Measurements from ENCODE around the gene DCAF4.
A peak's percentile ranks its signal among the peaks of the same experiment; 100 is the strongest.

DCAF4 gene

GRCh38 chr14:72924337-72924736 lies 1.9 kb upstream of the DCAF4 start:
- Histone ChIP-seq H3K36me3 (ENCODE audit: insufficient read depth, low read length) (no peaks in the 10 kb centered on the region), H3K4me2 (ENCODE audit: low read depth, low read length, poor library complexity, severe bottlenecking) (no peak overlapping the region), H3F3A (ENCODE audit: low read depth) (no peaks in the 10 kb centered on the region), H3K4me1 (ENCODE audit: insufficient read depth, low read length, poor library complexity, severe bottlenecking) (peaks cover 6% of the 10 kb centered on the region), H3K9ac (ENCODE audit: low read depth, low read length, poor library complexity, severe bottlenecking) (no peak overlapping the region), H3K79me2 (ENCODE audit: insufficient read depth, low read length) (no peaks in the 10 kb centered on the region), H3K27me3 (ENCODE audit: insufficient read depth, low read length, poor library complexity, severe bottlenecking) (no peaks in the 10 kb centered on the region), H3K9me2 (replicated peaks; ENCODE audit: low read depth, low read length) (no peaks in the 10 kb centered on the region), H3K4me3 (ENCODE audit: low read length, poor library complexity, severe bottlenecking) (no peak overlapping the region), H4K20me1 (ENCODE audit: insufficient read depth, low read length, poor library complexity, severe bottlenecking) (no peaks in the 10 kb centered on the region), H2AFZ (ENCODE audit: low read length) (peak overlapping the region; percentile 26; the same call in 1 of the 2 replicates), H3K9me3 (ENCODE audit: insufficient read depth, low read depth, low read length) (no peaks in the 10 kb centered on the region)
- TF ChIP-seq EZH2phosphoT487 (IDR thresholded peaks at IDR 0.05; ENCODE audit: borderline replicate concordance) (no peak), CTCF (conservative IDR thresholded peaks at IDR 0.05; ENCODE audit: low read length) (no peak)

GRCh38 chr14:72925171-72925759 lies 999 bp upstream of the DCAF4 start:
- H4K20me1 ChIP-seq (ENCODE audit: insufficient read depth, low read length, poor library complexity, severe bottlenecking) = no peaks in the 10 kb centered on the region

GRCh38 chr14:72925815-72926291 lies 411 bp upstream of the DCAF4 start:
- Histone ChIP-seq H3K4me1 (ENCODE audit: insufficient read depth, low read length, poor library complexity, severe bottlenecking) (peaks cover 6% of the 10 kb centered on the region), H3K27me3 (ENCODE audit: insufficient read depth, low read length, poor library complexity, severe bottlenecking) (no peaks in the 10 kb centered on the region), H3K9me2 (replicated peaks; ENCODE audit: low read depth, low read length) (no peaks in the 10 kb centered on the region), H3K4me2 (ENCODE audit: low read depth, low read length, poor library complexity, severe bottlenecking) (peak overlapping the region; percentile 90), H3K36me3 (ENCODE audit: insufficient read depth, low read length) (no peaks in the 10 kb centered on the region), H3K9ac (ENCODE audit: low read depth, low read length, poor library complexity, severe bottlenecking) (no peak overlapping the region), H3K9me3 (ENCODE audit: insufficient read depth, low read depth, low read length) (no peaks in the 10 kb centered on the region), H3K79me2 (ENCODE audit: insufficient read depth, low read length) (no peaks in the 10 kb centered on the region), H2AFZ (ENCODE audit: low read length) (peak overlapping the region; percentile 78), H4K20me1 (ENCODE audit: insufficient read depth, low read length, poor library complexity, severe bottlenecking) (no peaks in the 10 kb centered on the region), H3K4me3 (ENCODE audit: low read length, poor library complexity, severe bottlenecking) (peak overlapping the region; percentile 95), H3F3A (ENCODE audit: low read depth) (no peaks in the 10 kb centered on the region)
- no peak for TF ChIP-seq CTCF (conservative IDR thresholded peaks at IDR 0.05; ENCODE audit: low read length)
- TF ChIP-seq EZH2phosphoT487 (IDR thresholded peaks at IDR 0.05; ENCODE audit: borderline replicate concordance) = no peak

More at GRCh38 chr14:72925171-72925759, 999 bp upstream of the DCAF4 start:
- Histone ChIP-seq H3K79me2 (ENCODE audit: insufficient read depth, low read length) (no peaks in the 10 kb centered on the region), H2AFZ (ENCODE audit: low read length) (peak overlapping the region; percentile 78), H3K27me3 (ENCODE audit: insufficient read depth, low read length, poor library complexity, severe bottlenecking) (no peaks in the 10 kb centered on the region), H3K9ac (ENCODE audit: low read depth, low read length, poor library complexity, severe bottlenecking) (no peak overlapping the region), H3K4me1 (ENCODE audit: insufficient read depth, low read length, poor library complexity, severe bottlenecking) (peaks cover 6% of the 10 kb centered on the region), H3K4me3 (ENCODE audit: low read length, poor library complexity, severe bottlenecking) (peak overlapping the region; percentile 95), H3K4me2 (ENCODE audit: low read depth, low read length, poor library complexity, severe bottlenecking) (peak overlapping the region; percentile 90), H3K36me3 (ENCODE audit: insufficient read depth, low read length) (no peaks in the 10 kb centered on the region), H3K9me2 (replicated peaks; ENCODE audit: low read depth, low read length) (no peaks in the 10 kb centered on the region), H3K9me3 (ENCODE audit: insufficient read depth, low read depth, low read length) (no peaks in the 10 kb centered on the region), H3F3A (ENCODE audit: low read depth) (no peaks in the 10 kb centered on the region)
- no peak for TF ChIP-seq EZH2phosphoT487 (IDR thresholded peaks at IDR 0.05; ENCODE audit: borderline replicate concordance)
- TF ChIP-seq CTCF (conservative IDR thresholded peaks at IDR 0.05; ENCODE audit: low read length) = no peak
